ENCODE data around the gene CDKN2B.
"Not testable (repeated sequence)": the region's sequence is repeated elsewhere in the genome, so short reads cannot be mapped to it uniquely, and the experiment has no call there.

CDKN2B gene, protein sequence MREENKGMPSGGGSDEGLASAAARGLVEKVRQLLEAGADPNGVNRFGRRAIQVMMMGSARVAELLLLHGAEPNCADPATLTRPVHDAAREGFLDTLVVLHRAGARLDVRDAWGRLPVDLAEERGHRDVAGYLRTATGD

DNA sequence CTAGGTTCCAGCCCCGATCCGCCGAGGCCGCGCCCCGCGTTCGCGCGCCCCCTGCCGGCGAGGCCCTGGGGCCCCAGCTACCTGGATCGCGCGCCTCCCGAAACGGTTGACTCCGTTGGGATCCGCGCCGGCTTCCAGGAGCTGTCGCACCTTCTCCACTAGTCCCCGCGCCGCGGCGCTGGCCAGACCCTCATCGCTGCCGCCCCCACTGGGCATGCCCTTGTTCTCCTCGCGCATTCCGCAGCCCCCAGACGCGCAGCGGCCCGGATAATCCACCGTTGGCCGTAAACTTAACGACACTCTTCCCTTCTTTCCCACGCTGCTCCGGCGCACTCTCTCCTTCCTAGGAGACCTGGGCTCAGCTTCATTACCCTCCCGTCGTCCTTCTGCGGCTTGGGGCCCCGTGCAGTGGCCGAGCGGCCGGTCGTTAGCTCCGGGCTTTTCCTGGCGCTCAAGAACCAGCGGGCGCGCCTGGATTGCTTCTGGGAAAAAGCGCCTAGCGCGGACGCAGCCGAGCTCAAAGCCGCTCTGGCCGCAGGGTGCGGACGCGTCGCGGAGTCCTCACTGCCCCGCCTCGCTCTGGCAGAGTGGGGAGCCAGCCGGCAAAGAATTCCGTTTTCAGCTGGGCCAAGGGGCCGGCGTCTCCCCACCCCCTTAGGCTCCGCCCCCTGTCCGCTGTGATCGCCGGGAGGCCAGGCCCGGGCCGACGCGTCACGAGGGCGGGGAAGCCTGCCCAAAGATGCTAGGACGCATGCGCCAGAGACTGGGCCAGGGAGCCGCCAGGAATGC, at the start of gene CDKN2B:
TSS of gene CDKN2B (minus strand) at position 589 of the 789 bp plus-strand sequence. CDS start at position 237, 352 bp downstream.
- TF ChIP-seq EZH2phosphoT487 (IDR thresholded peaks at IDR 0.05; ENCODE audit: low read length) = no peak
- no peak for TF ChIP-seq CTCF (IDR thresholded peaks at IDR 0.05; ENCODE audit: low read length)
- TF ChIP-seq EZH2 (optimal IDR thresholded peaks at IDR 0.05; ENCODE audit: low read depth, low read length) = no peak
- Histone ChIP-seq H3K4me2 (ENCODE audit: low read depth, low read length) (no peak within 1 kb of the TSS), H3K36me3 (replicated peaks; ENCODE audit: insufficient read depth, low read length) (no peaks in the 10 kb centered on the region), H2AFZ (ENCODE audit: low read length) (no peak within 1 kb of the TSS), H3K79me2 (ENCODE audit: low read length) (no peaks in the 10 kb centered on the region), H3K27ac (ENCODE audit: low read length) (no peak within 1 kb of the TSS), H3F3A (ENCODE audit: insufficient read depth, low read length) (no peaks in the 10 kb centered on the region), H3K4me3 (ENCODE audit: low read length) (no peak within 1 kb of the TSS), H3K9me2 (replicated peaks; ENCODE audit: insufficient read depth, low read length) (no peaks in the 10 kb centered on the region), H3K27me3 (replicated peaks; ENCODE audit: insufficient read depth, low read length) (no peaks in the 10 kb centered on the region), H3K9ac (ENCODE audit: low read length) (no peak within 1 kb of the TSS), H4K20me1 (ENCODE audit: insufficient read depth, low read length) (no peaks in the 10 kb centered on the region), H3K4me1 (ENCODE audit: low read length) (no peaks in the 10 kb centered on the region), H3K9me3 (replicated peaks; ENCODE audit: insufficient read depth, low read length) (no peaks in the 10 kb centered on the region)
- DNase-seq = no peak

- H3K27me3 ChIP-seq (replicated peaks; ENCODE audit: insufficient read depth, low read length); H4K20me1 ChIP-seq (ENCODE audit: insufficient read depth, low read length); DNase-seq; H3K4me3 ChIP-seq (ENCODE audit: low read length); H3K4me2 ChIP-seq (ENCODE audit: low read depth, low read length); H3K36me3 ChIP-seq (replicated peaks; ENCODE audit: insufficient read depth, low read length); H3F3A ChIP-seq (ENCODE audit: insufficient read depth, low read length); H3K4me1 ChIP-seq (ENCODE audit: low read length); H3K9ac ChIP-seq (ENCODE audit: low read length); H3K27ac ChIP-seq (ENCODE audit: low read length); H2AFZ ChIP-seq (ENCODE audit: low read length); H3K9me2 ChIP-seq (replicated peaks; ENCODE audit: insufficient read depth, low read length); H3K79me2 ChIP-seq (ENCODE audit: low read length); H3K9me3 ChIP-seq (replicated peaks; ENCODE audit: insufficient read depth, low read length): not testable (repeated sequence)
Measured at GRCh38 chr9:22057972-22058371, 48.9 kb upstream of the CDKN2B start.

- no peaks in the 10 kb centered on the region for H3K9me2 ChIP-seq (replicated peaks; ENCODE audit: insufficient read depth, low read length)
- H3K27me3 ChIP-seq (replicated peaks; ENCODE audit: insufficient read depth, low read length) = no peaks in the 10 kb centered on the region
- no peaks in the 10 kb centered on the region for H3K36me3 ChIP-seq (replicated peaks; ENCODE audit: insufficient read depth, low read length)
- H3K79me2 ChIP-seq (ENCODE audit: low read length) = no peaks in the 10 kb centered on the region
- H4K20me1 ChIP-seq (ENCODE audit: insufficient read depth, low read length) = no peaks in the 10 kb centered on the region
- no peak overlapping the region for H3K4me2 ChIP-seq (ENCODE audit: low read depth, low read length)
- no peaks in the 10 kb centered on the region for H3K9me3 ChIP-seq (replicated peaks; ENCODE audit: insufficient read depth, low read length)
- TF ChIP-seq EZH2 (optimal IDR thresholded peaks at IDR 0.05; ENCODE audit: low read depth, low read length) (no peak), CTCF (IDR thresholded peaks at IDR 0.05; ENCODE audit: low read length) (no peak), EZH2phosphoT487 (IDR thresholded peaks at IDR 0.05; ENCODE audit: low read length) (no peak)
- no peak overlapping the region for H3K4me3 ChIP-seq (ENCODE audit: low read length)
- no peak overlapping the region for H3K27ac ChIP-seq (ENCODE audit: low read length)
- H3F3A ChIP-seq (ENCODE audit: insufficient read depth, low read length) = 0 out of 2 replicates have a peak, but pooled peaks cover 2% of the 10 kb centered on the region
- peak; percentile 67 for DNase-seq
- 0 out of 2 replicates have a peak, but pooled peaks cover 5% of the 10 kb centered on the region for H3K4me1 ChIP-seq (ENCODE audit: low read length)
- H3K9ac ChIP-seq (ENCODE audit: low read length) = no peak overlapping the region
- H2AFZ ChIP-seq (ENCODE audit: low read length) = no peak overlapping the region
Measured at GRCh38 chr9:22056402-22056801, 47.3 kb upstream of the CDKN2B start.

DNA sequence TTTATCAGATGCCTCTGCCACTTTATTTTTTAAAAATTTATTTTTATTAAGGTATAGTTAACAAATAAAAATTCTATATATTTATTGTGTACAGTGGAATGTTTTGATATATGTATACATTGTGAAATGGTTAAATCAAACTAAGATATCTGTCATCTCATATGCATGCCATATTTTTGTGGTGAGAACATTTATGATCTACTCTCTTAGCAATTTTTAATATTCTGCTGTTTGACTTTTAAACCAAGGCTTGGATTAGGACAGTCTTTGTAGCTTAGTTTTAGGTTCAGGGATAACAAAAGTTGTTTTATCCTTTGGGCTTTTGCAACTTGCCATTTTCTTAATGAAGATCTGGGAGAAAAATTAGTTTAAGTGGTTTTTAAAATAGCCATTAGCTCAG, 46.0 kb upstream of the CDKN2B start:
- H3K9me2 ChIP-seq (replicated peaks; ENCODE audit: insufficient read depth, low read length) = no peaks in the 10 kb centered on the region
- H3K4me2 ChIP-seq (ENCODE audit: low read depth, low read length) = no peak overlapping the region
- TF ChIP-seq EZH2 (optimal IDR thresholded peaks at IDR 0.05; ENCODE audit: low read depth, low read length) (no peak), CTCF (IDR thresholded peaks at IDR 0.05; ENCODE audit: low read length) (no peak), EZH2phosphoT487 (IDR thresholded peaks at IDR 0.05; ENCODE audit: low read length) (no peak)
- H3K79me2 ChIP-seq (ENCODE audit: low read length) = no peaks in the 10 kb centered on the region
- no peaks in the 10 kb centered on the region for H3K36me3 ChIP-seq (replicated peaks; ENCODE audit: insufficient read depth, low read length)
- no peaks in the 10 kb centered on the region for H4K20me1 ChIP-seq (ENCODE audit: insufficient read depth, low read length)
- H3K27ac ChIP-seq (ENCODE audit: low read length) = no peak overlapping the region
- DNase-seq = no peak
- no peak overlapping the region for H3K4me3 ChIP-seq (ENCODE audit: low read length)
- no peak overlapping the region for H3K9ac ChIP-seq (ENCODE audit: low read length)
- H3K9me3 ChIP-seq (replicated peaks; ENCODE audit: insufficient read depth, low read length) = no peaks in the 10 kb centered on the region
- H3F3A ChIP-seq (ENCODE audit: insufficient read depth, low read length) = 0 out of 2 replicates have a peak, but pooled peaks cover 2% of the 10 kb centered on the region
- H3K4me1 ChIP-seq (ENCODE audit: low read length) = 0 out of 2 replicates have a peak, but pooled peaks cover 8% of the 10 kb centered on the region
- H3K27me3 ChIP-seq (replicated peaks; ENCODE audit: insufficient read depth, low read length) = no peaks in the 10 kb centered on the region
- H2AFZ ChIP-seq (ENCODE audit: low read length) = no peak overlapping the region

All from MM.1S (cell line).